H1 (cell line): Measurements from ENCODE around the gene KRT12. TPM values are rescaled to one million over a fixed set of nuclear protein-coding genes. Genes with fewer than 3 reads are reported as not detected.

Experiments
- CTCF ChIA-PET: fragments of 300-600 bp; sonication (Branson Sonifier 250); formaldehyde crosslinking; loops from one replicate; lab custom pipeline; 2021; ENCODE audit not compliant: partially characterized antibody; lab: Charles Lee
- POLR2A ChIA-PET: fragments of 300-600 bp; sonication (Branson Sonifier 250); formaldehyde crosslinking; loops from one replicate; lab custom pipeline; 2021; ENCODE audit warnings: inconsistent platforms; ENCODE audit not compliant: partially characterized antibody; lab: Charles Lee
- DNase-seq, 2 experiments: peaks; one replicate each; pipeline versions ENCODE4 v3.0.0 to v3.0.0-alpha.2; 2010 to 2022; ENCODE audit warnings: low spot score in 2 of 2, low read depth in 1 of 2, mixed read lengths in 1 of 2
- FAIRE-seq: peaks from 2 replicates; lab custom pipeline; 2011; peaks lifted over from hg19 to GRCh38; lab: Jason Lieb, UNC
- H2AFZ ChIP-seq: 2 replicates; pipeline ENCODE4 v1.8.1; 2012; ENCODE audit warnings: low read length, inconsistent platforms
- H2AK5ac ChIP-seq: 2 replicates; pipeline ENCODE4 v1.6.1; 2013; ENCODE audit warnings: low read depth, low read length
- H2BK120ac ChIP-seq: replicated peaks from 2 replicates; pipeline ENCODE3; 2013; ENCODE audit warnings: low read depth, low read length, inconsistent platforms
- H2BK12ac ChIP-seq: 2 replicates; pipeline ENCODE4 v1.6.1; 2013; ENCODE audit warnings: low read depth, low read length
- H2BK15ac ChIP-seq: 2 replicates; pipeline ENCODE4 v1.6.1; 2013; ENCODE audit warnings: low read length
- H2BK20ac ChIP-seq: 2 replicates; pipeline ENCODE4 v1.6.1; 2013; ENCODE audit warnings: low read length
- H2BK5ac ChIP-seq: 2 replicates; pipeline ENCODE4 v1.6.1; 2013; ENCODE audit warnings: low read depth, low read length
- H3K14ac ChIP-seq: 2 replicates; pipeline ENCODE4 v1.6.1; 2013; ENCODE audit warnings: inconsistent platforms; ENCODE audit not compliant: insufficient read length
- H3K18ac ChIP-seq: 2 replicates; pipeline ENCODE4 v1.6.1; 2013; ENCODE audit warnings: low read length; ENCODE audit errors: extremely low read depth
- H3K23ac ChIP-seq: 2 replicates; pipeline ENCODE4 v1.6.1; 2013; ENCODE audit warnings: inconsistent platforms; ENCODE audit not compliant: insufficient read length
- H3K23me2 ChIP-seq: 2 replicates; pipeline ENCODE4 v1.6.1; 2013; ENCODE audit warnings: low read depth, low read length
- H3K27ac ChIP-seq: 2 replicates; pipeline ENCODE4 v1.6.1; 2011; ENCODE audit warnings: low read depth, low read length, inconsistent platforms
- H3K27me3 ChIP-seq, 4 experiments: replicated peaks in 1 of 4; 1 replicate in 1 of 4; 2 replicates in 3 of 4; pipeline versions ENCODE4 v1.6.1 to v1.8.1; 2011 to 2013; ENCODE audit warnings: low read length in 3 of 4, mild to moderate bottlenecking in 3 of 4, inconsistent platforms in 2 of 4, mixed read lengths in 2 of 4, moderate library complexity in 1 of 4; ENCODE audit not compliant: control insufficient read depth in 3 of 4, insufficient read depth in 3 of 4; ENCODE audit errors: extremely low read depth in 1 of 4
- H3K36me3 ChIP-seq, 4 experiments: 2 replicates each; pipeline versions ENCODE4 v1.6.1 to v1.8.1; 2011 to 2013; ENCODE audit warnings: mild to moderate bottlenecking in 4 of 4, low read length in 3 of 4, moderate library complexity in 2 of 4, control low read depth in 1 of 4, inconsistent platforms in 1 of 4; ENCODE audit not compliant: insufficient read depth in 4 of 4, control insufficient read depth in 2 of 4
- H3K4ac ChIP-seq: replicated peaks from 2 replicates; pipeline ENCODE3; 2013; ENCODE audit warnings: low read length, low read depth, mixed read lengths, inconsistent platforms; ENCODE audit not compliant: insufficient read length
- H3K4me1 ChIP-seq, 4 experiments: replicated peaks in 1 of 4; 1 replicate in 1 of 4; 2 replicates in 3 of 4; pipeline versions ENCODE4 v1.6.1 to v1.8.1; 2011 to 2013; ENCODE audit warnings: low read length in 3 of 4, inconsistent platforms in 2 of 4, mixed read lengths in 1 of 4; ENCODE audit not compliant: insufficient read depth in 4 of 4, control insufficient read depth in 3 of 4
- H3K4me2 ChIP-seq, 2 experiments: 2 replicates each; pipeline versions ENCODE4 v1.6.1 to v1.8.1; 2011 to 2013; ENCODE audit warnings: low read depth in 2 of 2, low read length in 2 of 2, control low read depth in 1 of 2, inconsistent platforms in 1 of 2, mild to moderate bottlenecking in 1 of 2; ENCODE audit not compliant: insufficient read depth in 1 of 2
- H3K4me3 ChIP-seq, 4 experiments: fragments of 200-600, 300-600 bp in 1 of 4; sonication (generic), shearing (Covaris generic), sonication (Bioruptor Twin) in 1 of 4; 2 replicates each; pipeline versions ENCODE4 v1.5.1 to v1.8.1; 2011 to 2016; ENCODE audit warnings: low read length in 4 of 4, low read depth in 3 of 4, control low read depth in 2 of 4, inconsistent platforms in 2 of 4, mild to moderate bottlenecking in 2 of 4, mixed read lengths in 1 of 4, moderate library complexity in 1 of 4; ENCODE audit not compliant: insufficient read depth in 2 of 4; ENCODE audit errors: extremely low read depth in 1 of 4
- H3K56ac ChIP-seq: replicated peaks from 2 replicates; pipeline ENCODE3; 2013; ENCODE audit warnings: low read depth, mild to moderate bottlenecking, mixed read lengths, low read length, inconsistent platforms; ENCODE audit not compliant: insufficient read length
- H3K79me1 ChIP-seq: 2 replicates; pipeline ENCODE4 v1.6.1; 2013; ENCODE audit warnings: low read depth, low read length, control low read depth
- H3K79me2 ChIP-seq, 2 experiments: 2 replicates each; pipeline versions ENCODE4 v1.6.1 to v1.8.1; 2012 to 2013; ENCODE audit warnings: low read length in 2 of 2, mild to moderate bottlenecking in 2 of 2, inconsistent platforms in 1 of 2; ENCODE audit not compliant: insufficient read depth in 2 of 2, control insufficient read depth in 1 of 2
- H3K9ac ChIP-seq, 4 experiments: replicated peaks in 1 of 4; 1 replicate in 1 of 4; 2 replicates in 3 of 4; pipeline versions ENCODE4 v1.6.1 to v1.8.1; 2011 to 2013; ENCODE audit warnings: low read depth in 3 of 4, low read length in 3 of 4, control low read depth in 2 of 4, mild to moderate bottlenecking in 2 of 4, moderate library complexity in 2 of 4, inconsistent platforms in 1 of 4; ENCODE audit errors: extremely low read depth in 1 of 4
- H3K9me3 ChIP-seq, 2 experiments: 2 replicates each; pipeline versions ENCODE4 v1.6.1 to v1.8.1; 2012 to 2013; ENCODE audit warnings: mild to moderate bottlenecking in 2 of 2, moderate library complexity in 2 of 2, control low read depth in 1 of 2, inconsistent platforms in 1 of 2, low read depth in 1 of 2, low read length in 1 of 2, mixed read lengths in 1 of 2; ENCODE audit not compliant: insufficient read depth in 2 of 2
- H4K20me1 ChIP-seq, 2 experiments: replicated peaks in 1 of 2; 2 replicates each; pipeline versions ENCODE3 to v1.8.1; 2011 to 2013; ENCODE audit warnings: inconsistent platforms in 2 of 2, low read length in 2 of 2, mild to moderate bottlenecking in 1 of 2; ENCODE audit not compliant: insufficient read depth in 2 of 2, control insufficient read depth in 1 of 2
- H4K5ac ChIP-seq: 2 replicates; pipeline ENCODE4 v1.6.1; 2013; ENCODE audit warnings: low read length, low read depth, mixed read lengths, inconsistent platforms; ENCODE audit not compliant: insufficient read length
- H4K8ac ChIP-seq: 2 replicates; pipeline ENCODE4 v1.8.0; 2013; ENCODE audit warnings: mild to moderate bottlenecking, moderate library complexity, low read length, inconsistent platforms; ENCODE audit not compliant: insufficient read depth; ENCODE audit errors: extremely low read depth
- H4K91ac ChIP-seq: replicated peaks from 2 replicates; pipeline ENCODE3; 2013; ENCODE audit warnings: low read length, mixed read lengths, inconsistent platforms; ENCODE audit not compliant: insufficient read length
- BACH1 ChIP-seq: IDR thresholded peaks from 2 replicates; pipeline ENCODE4 v1.6.1; 2012; ENCODE audit warnings: low read length, improper control_type of control experiment
- CBX5 ChIP-seq: fragments of 300-800, 300-1000 bp; sonication (generic); IDR thresholded peaks from 2 replicates; pipeline ENCODE4 v1.7.1; 2016; ENCODE audit warnings: antibody characterized with exemption, low read length, low read depth
- JUN ChIP-seq: IDR thresholded peaks from 2 replicates; pipeline ENCODE4 v1.6.1; 2011; ENCODE audit warnings: low read depth, mild to moderate bottlenecking, improper control_type of control experiment, low read length
- JUND ChIP-seq: IDR thresholded peaks from 2 replicates; pipeline ENCODE4 v1.6.1; 2011; ENCODE audit warnings: mild to moderate bottlenecking, improper control_type of control experiment, low read length
- KDM4A ChIP-seq: IDR thresholded peaks from one replicate; pipeline ENCODE4 v1.7.1; 2012; ENCODE audit warnings: low read depth, mild to moderate bottlenecking, moderate library complexity, low read length, inconsistent platforms; ENCODE audit not compliant: severe bottlenecking
- KDM5A ChIP-seq: fragments of 200-600 bp; IDR thresholded peaks from 2 replicates; pipeline ENCODE4 v1.7.1; 2012; ENCODE audit warnings: mild to moderate bottlenecking, low read length, inconsistent platforms, mixed read lengths
- MAFK ChIP-seq: IDR thresholded peaks from 2 replicates; pipeline ENCODE4 v1.6.1; 2012; ENCODE audit warnings: low read depth, mild to moderate bottlenecking, improper control_type of control experiment, low read length
- RBBP5 ChIP-seq: IDR thresholded peaks from 2 replicates; pipeline ENCODE4 v1.7.1; 2012; ENCODE audit warnings: low read depth, mild to moderate bottlenecking, inconsistent platforms, low read length, moderate library complexity, borderline replicate concordance
- RFX5 ChIP-seq: IDR thresholded peaks from 2 replicates; pipeline ENCODE4 v1.6.1; 2011; ENCODE audit warnings: low read depth, low read length, improper control_type of control experiment, borderline replicate concordance
- SAP30 ChIP-seq: fragments of 300-600 bp; sonication (generic); IDR thresholded peaks from 2 replicates; pipeline ENCODE4 v1.7.1; 2012; ENCODE audit warnings: low read length, moderate library complexity, mild to moderate bottlenecking, inconsistent platforms; ENCODE audit not compliant: insufficient read depth, insufficient replicate concordance
- SIX5 ChIP-seq: IDR thresholded peaks from 2 replicates; pipeline ENCODE4 v1.6.1; 2011; ENCODE audit warnings: mild to moderate bottlenecking, low read depth, low read length
- TBP ChIP-seq: IDR thresholded peaks from 2 replicates; pipeline ENCODE4 v1.6.1; 2011; ENCODE audit warnings: low read depth, low read length, improper control_type of control experiment
- YY1 ChIP-seq: IDR thresholded peaks from 2 replicates; pipeline ENCODE4 v1.6.1; 2011; ENCODE audit warnings: low read depth, mild to moderate bottlenecking, low read length
- ZNF274 ChIP-seq: IDR thresholded peaks from 2 replicates; pipeline ENCODE4 v1.7.0; 2012; ENCODE audit warnings: low read length, borderline replicate concordance; ENCODE audit errors: extremely low read depth
- polyA plus RNA-seq, 7 experiments: library from polyadenylated mRNA; depleted of rRNA in 3 of 7; stranded (reverse) in 5 of 7; unstranded in 2 of 7; fragments of >200 nt in 5 of 7; fragments of 200-250 nt in 2 of 7; gene quantifications; 1 replicate in 5 of 7; 2 replicates in 1 of 7; 4 replicates in 1 of 7; pipeline versions ENCODE4 v1.2.1 to v1.2.3, GENCODE V29; 2011 to 2013; ENCODE audit warnings: missing spikeins in 2 of 7, mixed read lengths in 2 of 7
- total RNA-seq: library from RNA; stranded (reverse); fragmentation: NEBNext Ultra II Directional; extraction: Animal tissue kit (Norgen Biotek cat#: 25700); gene quantifications from 2 replicates; pipeline ENCODE4 v1.2.1, GENCODE V29; 2021
- TF ChIP-seq, protein P1 (sequence below): IDR thresholded peaks from 2 replicates; pipeline ENCODE4 v1.6.1; 2012; ENCODE audit warnings: inconsistent platforms
- TF ChIP-seq, protein P2 (sequence below): IDR thresholded peaks from 2 replicates; pipeline ENCODE4 v1.6.1; 2011; ENCODE audit warnings: low read depth, mild to moderate bottlenecking, low read length; ENCODE audit not compliant: insufficient read depth

The KRT12 gene
- total and polyA plus RNA-seq, 2 of the 8 experiments (the other 6 are each of a cell fraction or from before 2014, with no cell fraction given) = not detected

DNA sequence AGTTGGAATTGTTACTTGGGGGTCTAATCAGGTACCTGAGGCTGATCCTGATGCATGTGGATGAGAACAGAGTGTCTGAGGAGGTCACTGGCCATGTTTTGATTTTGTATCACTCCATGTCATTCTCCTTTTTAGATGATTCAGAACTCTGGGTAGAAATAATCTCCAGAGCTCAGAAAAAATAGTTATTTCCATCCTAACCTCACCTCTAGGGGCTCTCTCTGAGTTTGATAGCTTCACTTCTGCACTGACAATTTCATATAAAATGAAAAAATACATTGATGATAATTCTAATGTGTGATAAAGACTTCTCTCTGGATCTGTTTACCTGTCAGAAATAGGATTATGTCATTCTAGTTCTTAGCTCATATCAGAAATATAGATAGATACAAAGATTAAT lies 6.2 kb upstream of the KRT12 start:
- H3K4me2 ChIP-seq = no peak overlapping the region; a peak in 1 of 4 replicates
- no peaks in the 10 kb centered on the region for H3K79me1 ChIP-seq
- H3K27ac ChIP-seq = no peak overlapping the region
- H3K4ac ChIP-seq = no peak overlapping the region
- no peak overlapping the region for H2BK5ac ChIP-seq
- H2AK5ac ChIP-seq = no peak overlapping the region
- CTCF ChIA-PET = interaction anchor here (0.8 to 1.6 kb wide), 4 partner anchors 9 to 790 kb away, joined by 3 to 7 read pairs (median 4); no protein-coding TSS in a partner anchor
- H2BK20ac ChIP-seq = no peak overlapping the region
- no peak overlapping the region for H2BK15ac ChIP-seq
- TF ChIP-seq SIX5 (no peak), RFX5 (no peak), JUND (no peak), ZNF274 (no peak), TBP (no peak), MAFK (no peak), JUN (no peak), SAP30 (no peak), CBX5 (no peak), KDM5A (no peak), RBBP5 (no peak), YY1 (no peak), BACH1 (no peak), KDM4A (no peak)
- TF ChIP-seq, protein P1, sequence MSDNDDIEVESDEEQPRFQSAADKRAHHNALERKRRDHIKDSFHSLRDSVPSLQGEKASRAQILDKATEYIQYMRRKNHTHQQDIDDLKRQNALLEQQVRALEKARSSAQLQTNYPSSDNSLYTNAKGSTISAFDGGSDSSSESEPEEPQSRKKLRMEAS = no peak
- TF ChIP-seq, protein P2, sequence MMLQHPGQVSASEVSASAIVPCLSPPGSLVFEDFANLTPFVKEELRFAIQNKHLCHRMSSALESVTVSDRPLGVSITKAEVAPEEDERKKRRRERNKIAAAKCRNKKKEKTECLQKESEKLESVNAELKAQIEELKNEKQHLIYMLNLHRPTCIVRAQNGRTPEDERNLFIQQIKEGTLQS = no peak
- no peak overlapping the region for H4K8ac ChIP-seq
- H3K23ac ChIP-seq = no peak overlapping the region
- H4K91ac ChIP-seq = no peak overlapping the region
- H4K20me1 ChIP-seq = no peaks in the 10 kb centered on the region
- H3K4me1 ChIP-seq = peaks cover 0 to 4% (median 0%) of the 10 kb centered on the region in 4 experiments; a peak in 3 of 7 replicates
- no peak overlapping the region for H3K9ac ChIP-seq
- no peaks in the 10 kb centered on the region for H3K27me3 ChIP-seq
- H3K9me3 ChIP-seq = no peaks in the 10 kb centered on the region
- H3K36me3 ChIP-seq = no peaks in the 10 kb centered on the region
- DNase-seq = no peak
- no peak overlapping the region for H3K14ac ChIP-seq
- H3K56ac ChIP-seq = no peak overlapping the region
- no peak overlapping the region for H3K18ac ChIP-seq
- no peak for FAIRE-seq
- H2AFZ ChIP-seq = no peak overlapping the region
- H2BK12ac ChIP-seq = no peak overlapping the region
- no peak overlapping the region for H3K4me3 ChIP-seq
- no peaks in the 10 kb centered on the region for H3K79me2 ChIP-seq
- POLR2A ChIA-PET = no interaction called here
- H3K23me2 ChIP-seq = no peaks in the 10 kb centered on the region
- no peak overlapping the region for H2BK120ac ChIP-seq
- no peak overlapping the region for H4K5ac ChIP-seq
